Transverse colon (tissue), 4 donors: ENCODE results near the gene CHCHD4. TPM values are rescaled to one million over a fixed set of nuclear protein-coding genes. Genes with fewer than 3 reads are reported as not detected.

Experiments used
- DNase-seq: peaks from one replicate; pipeline ENCODE4 v3.0.0-alpha.2; 2019
- H3K27ac ChIP-seq, 4 donors: fragments of 200-600 bp; sonication (generic); 2 replicates each; pipeline ENCODE4 v1.5.1; 2016 to 2018; ENCODE audit warnings: inconsistent platforms in 4 of 4
- H3K27me3 ChIP-seq: fragments of 200-600 bp; sonication (generic); 2 replicates; pipeline ENCODE4 v1.5.1; 2017; ENCODE audit warnings: inconsistent platforms
- H3K36me3 ChIP-seq, 4 donors: fragments of 200-600 bp; sonication (generic); 2 replicates each; pipeline ENCODE4 v1.5.1; 2017 to 2019; ENCODE audit warnings: inconsistent platforms in 4 of 4
- H3K4me1 ChIP-seq, 4 donors: fragments of 200-600 bp; sonication (generic); 2 replicates each; pipeline ENCODE4 v1.5.1; 2017 to 2020; ENCODE audit warnings: inconsistent platforms in 4 of 4
- H3K4me3 ChIP-seq, 4 donors: fragments of 200-600 bp; sonication (generic); 1 replicate in 1 of 4; 2 replicates in 3 of 4; pipeline versions ENCODE4 v1.5.1 to v1.6.1; 2017 to 2019; ENCODE audit warnings: inconsistent platforms in 4 of 4
- H3K9me3 ChIP-seq, 2 donors: fragments of 200-600 bp; sonication (generic); 2 replicates each; pipeline ENCODE4 v1.5.1; 2017 to 2019; ENCODE audit warnings: inconsistent platforms in 2 of 2
- EP300 ChIP-seq: sonication (generic); formaldehyde crosslinking; IDR thresholded peaks from one replicate; pipeline ENCODE4 v1.6.1; 2017; ENCODE audit warnings: antibody characterized with exemption, low read depth
- POLR2A ChIP-seq: fragments of 450-650 bp; IDR thresholded peaks from one replicate; pipeline ENCODE4 v1.6.1; 2016; ENCODE audit warnings: antibody characterized with exemption, mild to moderate bottlenecking, moderate library complexity
- POLR2AphosphoS5 ChIP-seq, 3 donors: sonication (generic); formaldehyde crosslinking; IDR thresholded peaks; one replicate each; pipeline ENCODE4 v1.6.1; 2016; ENCODE audit warnings: antibody characterized with exemption in 3 of 3
- whole genome bisulfite sequencing, 2 donors: methylation state at CpG; one replicate each; pipeline ENCODE4 v1.1.5; 2018; ENCODE audit warnings: low coverage in 1 of 2; 5-methylcytosine and 5-hydroxymethylcytosine counted together
- in situ Hi-C, 4 donors: fragments of 200-750 bp; cut with MboI; loops; one replicate each; pipeline versions ENCODE4 v1.15.0 to v1.15.1; 2017; ENCODE audit warnings: low sequenced_read_pairs in 3 of 4, low pct_ligation_motif_present in 1 of 4, low pct_unique_long_range_greater_than_20kb in 1 of 4
- intact Hi-C: fragments of 100-400 bp; cut with DNase I; formaldehyde crosslinking; loops from one replicate; pipeline ENCODE4 v1.15.1; 2023; ENCODE audit warnings: low total_unique reads
- total RNA-seq, 4 donors: library from RNA; depleted of rRNA; stranded (reverse); fragments of >200 nt; gene quantifications; one replicate each; pipeline ENCODE4 v1.1.0, GENCODE V29; 2016
- TF ChIP-seq, protein P1 (sequence below), 5 experiments: fragments of 200-600 bp in 3 of 5; fragments of 450-650 bp in 2 of 5; sonication (generic) in 3 of 5; IDR thresholded peaks; 1 replicate in 2 of 5; 2 replicates in 3 of 5; pipeline ENCODE4 v1.5.1; 2016 to 2017; ENCODE audit warnings: antibody characterized with exemption in 5 of 5, inconsistent platforms in 3 of 5, mild to moderate bottlenecking in 2 of 5, moderate library complexity in 1 of 5

CHCHD4 gene
- total RNA-seq, 4 donors from 2014 or later, result 0.80 to 22.1 (median 13.5) TPM

- intact Hi-C loops (no loop called here), in situ Hi-C loops (no loop called here)
- Histone ChIP-seq H3K9me3 (no peaks in the 10 kb centered on the region), H3K36me3 (peaks cover 0 to 17% (median 6%) of the 10 kb centered on the region in 4 donors), H3K27me3 (no peaks in the 10 kb centered on the region), H3K4me3 (peak overlapping the region in 1 of 4 donors; percentile 18), H3K27ac (peak overlapping the region; percentile 82 to 91 (median 89)), H3K4me1 (peaks cover 3 to 42% (median 28%) of the 10 kb centered on the region in 4 donors)
- 59 to 73% methylated on average over 5 to 7 of the region's 7 CpGs for WGBS, 2 donors
- peak; percentile 51 to 75 (median 72) for TF ChIP-seq POLR2AphosphoS5 (IDR thresholded peaks at IDR 0.05)
- TF ChIP-seq, protein P1, sequence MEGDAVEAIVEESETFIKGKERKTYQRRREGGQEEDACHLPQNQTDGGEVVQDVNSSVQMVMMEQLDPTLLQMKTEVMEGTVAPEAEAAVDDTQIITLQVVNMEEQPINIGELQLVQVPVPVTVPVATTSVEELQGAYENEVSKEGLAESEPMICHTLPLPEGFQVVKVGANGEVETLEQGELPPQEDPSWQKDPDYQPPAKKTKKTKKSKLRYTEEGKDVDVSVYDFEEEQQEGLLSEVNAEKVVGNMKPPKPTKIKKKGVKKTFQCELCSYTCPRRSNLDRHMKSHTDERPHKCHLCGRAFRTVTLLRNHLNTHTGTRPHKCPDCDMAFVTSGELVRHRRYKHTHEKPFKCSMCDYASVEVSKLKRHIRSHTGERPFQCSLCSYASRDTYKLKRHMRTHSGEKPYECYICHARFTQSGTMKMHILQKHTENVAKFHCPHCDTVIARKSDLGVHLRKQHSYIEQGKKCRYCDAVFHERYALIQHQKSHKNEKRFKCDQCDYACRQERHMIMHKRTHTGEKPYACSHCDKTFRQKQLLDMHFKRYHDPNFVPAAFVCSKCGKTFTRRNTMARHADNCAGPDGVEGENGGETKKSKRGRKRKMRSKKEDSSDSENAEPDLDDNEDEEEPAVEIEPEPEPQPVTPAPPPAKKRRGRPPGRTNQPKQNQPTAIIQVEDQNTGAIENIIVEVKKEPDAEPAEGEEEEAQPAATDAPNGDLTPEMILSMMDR (IDR thresholded peaks at IDR 0.05), result no peak
- peak; percentile 43 for DNase-seq
These were observed 18.9 kb upstream of the CHCHD4 start for GRCh38 chr3:14143271-14144225.

DNA sequence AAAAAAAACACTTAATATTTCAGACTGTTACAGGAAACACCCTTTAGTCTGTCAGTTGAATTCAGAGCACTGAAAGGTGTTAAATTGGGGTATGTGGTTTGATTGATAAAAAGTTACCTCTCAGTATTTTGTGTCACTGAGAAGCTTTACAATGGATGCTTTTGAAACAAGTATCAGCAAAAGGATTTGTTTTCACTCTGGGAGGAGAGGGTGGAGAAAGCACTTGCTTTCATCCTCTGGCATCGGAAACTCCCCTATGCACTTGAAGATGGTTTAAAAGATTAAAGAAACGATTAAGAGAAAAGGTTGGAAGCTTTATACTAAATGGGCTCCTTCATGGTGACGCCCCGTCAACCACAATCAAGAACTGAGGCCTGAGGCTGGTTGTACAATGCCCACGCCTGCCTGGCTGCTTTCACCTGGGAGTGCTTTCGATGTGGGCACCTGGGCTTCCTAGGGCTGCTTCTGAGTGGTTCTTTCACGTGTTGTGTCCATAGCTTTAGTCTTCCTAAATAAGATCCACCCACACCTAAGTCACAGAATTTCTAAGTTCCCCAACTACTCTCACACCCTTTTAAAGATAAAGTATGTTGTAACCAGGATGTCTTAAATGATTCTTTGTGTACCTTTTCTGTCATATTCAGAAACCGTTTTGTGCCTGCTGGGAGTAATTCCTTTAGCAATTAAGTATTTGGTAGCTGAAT is 18.0 kb upstream of the CHCHD4 start:
- in situ Hi-C loops (no loop called here), intact Hi-C loops (no loop called here)
- TF ChIP-seq, protein P1 (IDR thresholded peaks at IDR 0.05), result no peak
- TF ChIP-seq POLR2A (no peak), POLR2AphosphoS5 (IDR thresholded peaks at IDR 0.05) (no peak), EP300 (no peak)
- no peak for DNase-seq
- Histone ChIP-seq H3K27me3 (no peaks in the 10 kb centered on the region), H3K4me3 (no peak overlapping the region), H3K27ac (peak overlapping the region; percentile 82 to 91 (median 89)), H3K36me3 (peaks cover 0 to 17% (median 6%) of the 10 kb centered on the region in 4 donors), H3K4me1 (peaks cover 3 to 42% (median 28%) of the 10 kb centered on the region in 4 donors), H3K9me3 (no peaks in the 10 kb centered on the region)
- 76 to 77% methylated on average over 8 of the region's 8 CpGs for WGBS, 2 donors

DNA sequence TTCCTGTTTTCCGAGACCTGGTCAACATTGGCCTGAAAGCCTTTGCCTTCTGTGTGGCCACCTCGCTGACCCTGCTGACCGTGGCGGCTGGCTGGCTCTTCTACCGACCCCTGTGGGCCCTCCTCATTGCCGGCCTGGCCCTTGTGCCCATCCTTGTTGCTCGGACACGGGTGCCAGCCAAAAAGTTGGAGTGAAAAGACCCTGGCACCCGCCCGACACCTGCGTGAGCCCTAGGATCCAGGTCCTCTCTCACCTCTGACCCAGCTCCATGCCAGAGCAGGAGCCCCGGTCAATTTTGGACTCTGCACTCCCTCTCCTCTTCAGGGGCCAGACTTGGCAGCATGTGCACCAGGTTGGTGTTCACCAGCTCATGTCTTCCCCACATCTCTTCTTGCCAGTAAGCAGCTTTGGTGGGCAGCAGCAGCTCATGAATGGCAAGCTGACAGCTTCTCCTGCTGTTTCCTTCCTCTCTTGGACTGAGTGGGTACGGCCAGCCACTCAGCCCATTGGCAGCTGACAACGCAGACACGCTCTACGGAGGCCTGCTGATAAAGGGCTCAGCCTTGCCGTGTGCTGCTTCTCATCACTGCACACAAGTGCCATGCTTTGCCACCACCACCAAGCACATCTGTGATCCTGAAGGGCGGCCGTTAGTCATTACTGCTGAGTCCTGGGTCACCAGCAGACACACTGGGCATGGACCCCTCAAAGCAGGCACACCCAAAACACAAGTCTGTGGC is 17.1 kb upstream of the CHCHD4 start:
- Histone ChIP-seq H3K27me3 (no peaks in the 10 kb centered on the region), H3K9me3 (no peaks in the 10 kb centered on the region), H3K36me3 (peaks cover 0 to 12% (median 2%) of the 10 kb centered on the region in 4 donors), H3K4me1 (peaks cover 3 to 48% (median 28%) of the 10 kb centered on the region in 4 donors), H3K4me3 (no peak overlapping the region), H3K27ac (peak overlapping the region; percentile 82 to 91 (median 89))
- no peak for DNase-seq
- in situ Hi-C loops (no loop called here), intact Hi-C loops (no loop called here)
- 91% methylated on average over 18 of the region's 19 CpGs; no CpG with 5 or more reads in 1 of the 2 donors for WGBS, 2 donors
- no peak for TF ChIP-seq POLR2AphosphoS5 (IDR thresholded peaks at IDR 0.05)
- TF ChIP-seq EP300, result no peak
- TF ChIP-seq POLR2A, result no peak
- TF ChIP-seq, protein P1 (IDR thresholded peaks at IDR 0.05), result no peak
